ENCODE data around the gene TSPAN14.

DNA sequence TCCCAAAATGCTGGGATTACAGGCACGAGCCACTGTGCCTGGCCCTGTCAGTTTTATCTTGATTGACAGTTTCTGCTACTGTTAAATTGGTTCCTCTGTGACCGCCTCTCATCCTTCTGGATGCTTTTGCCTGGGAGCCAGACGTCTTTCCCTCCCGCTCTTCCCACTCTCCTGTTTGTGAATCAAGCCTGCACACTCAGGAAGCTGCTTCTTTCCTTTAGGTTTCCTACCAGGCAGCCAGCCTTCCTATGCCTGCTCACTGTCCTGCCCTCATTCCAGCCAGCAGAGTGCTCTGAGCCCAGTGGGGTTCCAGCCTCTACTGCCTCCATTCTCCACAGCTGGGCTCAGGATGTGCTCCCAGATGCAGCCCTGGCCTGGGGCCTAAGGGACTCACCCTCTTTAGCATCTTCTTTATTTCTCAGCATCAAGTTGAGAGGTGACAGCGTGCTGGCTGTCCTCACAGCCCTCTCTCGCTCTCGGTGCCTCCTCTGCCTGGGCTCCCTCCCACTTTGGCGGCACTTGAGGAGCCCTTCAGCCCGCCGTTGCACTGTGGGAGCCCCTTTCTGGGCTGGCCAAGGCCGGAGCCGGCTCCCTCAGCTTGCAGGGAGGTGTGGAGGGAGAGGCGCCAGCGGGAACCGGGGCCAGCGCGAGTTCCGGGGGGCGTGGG is 88.7 kb downstream of the TSPAN14 start:
- no peak for TF ChIP-seq EZH2 (IDR thresholded peaks at IDR 0.05; ENCODE audit: low read length, missing control alignments)
- TF ChIP-seq, protein P1, sequence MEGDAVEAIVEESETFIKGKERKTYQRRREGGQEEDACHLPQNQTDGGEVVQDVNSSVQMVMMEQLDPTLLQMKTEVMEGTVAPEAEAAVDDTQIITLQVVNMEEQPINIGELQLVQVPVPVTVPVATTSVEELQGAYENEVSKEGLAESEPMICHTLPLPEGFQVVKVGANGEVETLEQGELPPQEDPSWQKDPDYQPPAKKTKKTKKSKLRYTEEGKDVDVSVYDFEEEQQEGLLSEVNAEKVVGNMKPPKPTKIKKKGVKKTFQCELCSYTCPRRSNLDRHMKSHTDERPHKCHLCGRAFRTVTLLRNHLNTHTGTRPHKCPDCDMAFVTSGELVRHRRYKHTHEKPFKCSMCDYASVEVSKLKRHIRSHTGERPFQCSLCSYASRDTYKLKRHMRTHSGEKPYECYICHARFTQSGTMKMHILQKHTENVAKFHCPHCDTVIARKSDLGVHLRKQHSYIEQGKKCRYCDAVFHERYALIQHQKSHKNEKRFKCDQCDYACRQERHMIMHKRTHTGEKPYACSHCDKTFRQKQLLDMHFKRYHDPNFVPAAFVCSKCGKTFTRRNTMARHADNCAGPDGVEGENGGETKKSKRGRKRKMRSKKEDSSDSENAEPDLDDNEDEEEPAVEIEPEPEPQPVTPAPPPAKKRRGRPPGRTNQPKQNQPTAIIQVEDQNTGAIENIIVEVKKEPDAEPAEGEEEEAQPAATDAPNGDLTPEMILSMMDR (conservative IDR thresholded peaks at IDR 0.05 in 1 of 2, IDR thresholded peaks at IDR 0.05 in 1 of 2; ENCODE audit: low read depth in 1 of 2, low read length in 2 of 2) = no peak
